ENCODE measurements around the gene ZNF70.
A peak's percentile ranks its signal among the peaks of the same experiment; 100 is the strongest.

ZNF70 gene

GRCh38 chr22:23767303-23767672, 16.4 kb upstream of the ZNF70 start:
- TF ChIP-seq FOXP2 (optimal IDR thresholded peaks at IDR 0.05; ENCODE audit: control extremely low read depth, extremely low read length, insufficient read depth): no peak
- no peak for TF ChIP-seq EZH2 (IDR thresholded peaks at IDR 0.05)
- TF ChIP-seq POLR2AphosphoS5 (IDR thresholded peaks at IDR 0.05; ENCODE audit: borderline replicate concordance, low read depth, low read length): no peak
- H3K9me3 ChIP-seq (ENCODE audit: low read depth, low read length): no peaks in the 10 kb centered on the region
- H3K36me3 ChIP-seq (ENCODE audit: insufficient read depth, low read length): peaks cover 9% of the 10 kb centered on the region; the same call in 1 of the 2 replicates
- H3K27ac ChIP-seq: peak overlapping the region; percentile 57
- no peak for DNase-seq (ENCODE audit: low read depth, low spot score)
- peak overlapping the region; percentile 94 for H3K4me3 ChIP-seq
- peak overlapping the region; percentile 89 for H3K9ac ChIP-seq (ENCODE audit: insufficient read length)

DNA sequence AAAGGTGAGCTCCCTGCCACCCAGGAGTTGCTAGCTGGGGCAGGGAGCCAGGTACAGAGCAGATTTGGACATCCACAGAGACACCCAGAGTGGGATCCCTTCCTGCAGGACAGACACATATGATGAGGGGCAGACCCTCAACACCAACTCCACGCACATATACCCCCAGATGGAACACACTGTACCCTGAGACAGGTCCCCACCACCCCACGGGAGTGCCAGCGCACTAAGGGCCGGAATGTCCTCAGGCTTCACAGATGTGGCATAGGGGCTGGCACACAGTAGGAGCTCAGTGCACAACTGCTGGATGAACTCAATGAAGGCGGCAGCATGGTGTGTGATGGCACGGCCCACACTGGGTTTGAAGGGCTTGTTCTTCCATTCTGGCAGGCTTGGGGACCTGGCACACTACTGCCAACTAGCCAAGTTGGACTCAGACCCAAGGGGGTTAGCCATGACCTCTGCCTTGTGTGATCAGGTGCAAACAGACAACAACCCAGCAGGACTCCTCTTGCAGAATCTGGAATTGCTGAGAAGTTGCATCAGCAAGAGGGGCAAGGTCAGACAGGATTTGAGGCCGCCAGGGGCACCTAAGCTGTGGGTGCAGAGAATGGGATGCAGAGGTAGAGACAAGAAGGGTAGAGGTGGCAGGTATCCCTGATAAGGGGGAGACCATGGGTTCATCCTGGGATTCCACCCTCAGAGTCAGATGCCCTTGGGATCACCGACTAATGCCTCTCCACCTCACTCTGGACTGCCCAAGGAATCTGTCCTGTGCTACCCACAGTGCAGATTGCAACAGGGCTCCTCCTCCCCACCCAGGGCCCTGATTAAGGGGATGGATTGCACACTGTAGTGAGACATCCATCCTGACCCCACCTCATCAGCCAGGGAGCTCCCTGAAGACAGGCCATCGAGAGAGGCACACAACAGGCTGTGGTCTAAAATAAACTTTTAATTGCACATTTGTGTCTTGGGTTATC, 14.3 kb upstream of the ZNF70 start:
- no peak overlapping the region for H3K9ac ChIP-seq (ENCODE audit: insufficient read length)
- peak overlapping the region; percentile 85 for H3K27ac ChIP-seq
- H3K4me3 ChIP-seq: no peak overlapping the region
- DNase-seq (ENCODE audit: low read depth, low spot score): no peak
- peaks cover 9% of the 10 kb centered on the region; the same call in 1 of the 2 replicates for H3K36me3 ChIP-seq (ENCODE audit: insufficient read depth, low read length)
- TF ChIP-seq POLR2AphosphoS5 (IDR thresholded peaks at IDR 0.05; ENCODE audit: borderline replicate concordance, low read depth, low read length) (peak; percentile 11), EZH2 (IDR thresholded peaks at IDR 0.05) (no peak)
- no peaks in the 10 kb centered on the region for H3K9me3 ChIP-seq (ENCODE audit: low read depth, low read length)

- DNase-seq (ENCODE audit: low read depth, low spot score): no peak
- Histone ChIP-seq H3K27ac (peak overlapping the region; percentile 85), H3K9ac (ENCODE audit: insufficient read length) (no peak overlapping the region)
These were observed 13.0 kb upstream of the ZNF70 start for GRCh38 chr22:23763954-23764353.

GRCh38 chr22:23763579-23763945, 12.7 kb upstream of the ZNF70 start:
- peak overlapping the region; percentile 73 for H3K4me3 ChIP-seq
- no peaks in the 10 kb centered on the region for H3K9me3 ChIP-seq (ENCODE audit: low read depth, low read length)
- DNase-seq (ENCODE audit: low read depth, low spot score): no peak
- TF ChIP-seq POLR2AphosphoS5 (IDR thresholded peaks at IDR 0.05; ENCODE audit: borderline replicate concordance, low read depth, low read length): peak; percentile 59; the same call in 1 of the 2 replicates
- TF ChIP-seq EZH2 (IDR thresholded peaks at IDR 0.05): no peak
- H3K9ac ChIP-seq (ENCODE audit: insufficient read length): no peak overlapping the region
- peaks cover 9% of the 10 kb centered on the region; the same call in 1 of the 2 replicates for H3K36me3 ChIP-seq (ENCODE audit: insufficient read depth, low read length)
- peak overlapping the region; percentile 85 for H3K27ac ChIP-seq

More at GRCh38 chr22:23763954-23764353, 13.0 kb upstream of the ZNF70 start:
- no peaks in the 10 kb centered on the region for H3K9me3 ChIP-seq (ENCODE audit: low read depth, low read length)
- TF ChIP-seq FOXP2 (optimal IDR thresholded peaks at IDR 0.05; ENCODE audit: control extremely low read depth, extremely low read length, insufficient read depth): no peak
- TF ChIP-seq POLR2AphosphoS5 (IDR thresholded peaks at IDR 0.05; ENCODE audit: borderline replicate concordance, low read depth, low read length): no peak
- TF ChIP-seq EZH2 (IDR thresholded peaks at IDR 0.05): no peak
- H3K36me3 ChIP-seq (ENCODE audit: insufficient read depth, low read length): peaks cover 9% of the 10 kb centered on the region; the same call in 1 of the 2 replicates
- H3K4me3 ChIP-seq: peak overlapping the region; percentile 73

- Histone ChIP-seq H3K9ac (ENCODE audit: insufficient read length) (peak within 1 kb of the TSS; percentile 34), H3K4me3 (peak within 1 kb of the TSS; percentile 73), H3K36me3 (ENCODE audit: insufficient read depth, low read length) (peaks cover 9% of the 10 kb centered on the region; the same call in 1 of the 2 replicates), H3K9me3 (ENCODE audit: low read depth, low read length) (no peaks in the 10 kb centered on the region), H3K27ac (peak within 1 kb of the TSS; percentile 85)
- DNase-seq (ENCODE audit: low read depth, low spot score): peak; percentile 45
- peak; percentile 17 for TF ChIP-seq FOXP2 (optimal IDR thresholded peaks at IDR 0.05; ENCODE audit: control extremely low read depth, extremely low read length, insufficient read depth)
- TF ChIP-seq POLR2AphosphoS5 (IDR thresholded peaks at IDR 0.05; ENCODE audit: borderline replicate concordance, low read depth, low read length): peak; percentile 56; the same call in 1 of the 2 replicates
- TF ChIP-seq EZH2 (IDR thresholded peaks at IDR 0.05): no peak
These were observed 12.1 kb upstream of the ZNF70 start, which contains the start of gene C22orf15 for GRCh38 chr22:23762842-23763578. C22orf15 (plus strand) TSS chr22:23762990; CDS start chr22:23763307, 317 bp downstream.

DNA sequence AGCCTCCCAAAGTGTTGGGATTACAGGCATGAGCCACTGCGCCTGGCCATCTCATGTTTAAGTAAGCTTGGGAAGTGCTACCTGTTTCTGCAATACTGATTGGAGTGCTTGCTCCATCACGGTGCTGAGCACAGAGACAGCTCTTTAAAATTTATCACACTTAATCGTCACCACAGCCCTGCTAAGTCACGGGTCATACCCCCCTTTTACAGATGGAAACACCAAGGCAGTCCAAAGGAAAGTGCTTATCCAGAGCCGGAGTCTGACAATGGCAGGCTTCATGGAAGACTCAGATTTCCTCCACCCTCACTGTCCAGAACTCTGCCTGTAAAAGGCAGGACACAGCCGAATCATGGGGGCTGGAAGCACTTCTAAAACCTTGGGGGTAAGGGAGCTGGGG, 9.1 kb upstream of the ZNF70 start:
- H3K36me3 ChIP-seq (ENCODE audit: insufficient read depth, low read length): peaks cover under 1% of the 10 kb centered on the region; the same call in 1 of the 2 replicates
- no peaks in the 10 kb centered on the region for H3K9me3 ChIP-seq (ENCODE audit: low read depth, low read length)
- no peak overlapping the region for H3K9ac ChIP-seq (ENCODE audit: insufficient read length)

GRCh38 chr22:23759566-23759965, 8.7 kb upstream of the ZNF70 start:
- Histone ChIP-seq H3K27ac (no peak overlapping the region), H3K36me3 (ENCODE audit: insufficient read depth, low read length) (no peaks in the 10 kb centered on the region), H3K9ac (ENCODE audit: insufficient read length) (no peak overlapping the region), H3K9me3 (ENCODE audit: low read depth, low read length) (no peaks in the 10 kb centered on the region), H3K4me3 (no peak overlapping the region)
- no peak for DNase-seq (ENCODE audit: low read depth, low spot score)
- TF ChIP-seq FOXP2 (optimal IDR thresholded peaks at IDR 0.05; ENCODE audit: control extremely low read depth, extremely low read length, insufficient read depth) (no peak), POLR2AphosphoS5 (IDR thresholded peaks at IDR 0.05; ENCODE audit: borderline replicate concordance, low read depth, low read length) (no peak), EZH2 (IDR thresholded peaks at IDR 0.05) (no peak)

More for the DNA sequence above, 9.1 kb upstream of the ZNF70 start:
- H3K27ac ChIP-seq: no peak overlapping the region
- no peak overlapping the region for H3K4me3 ChIP-seq
- TF ChIP-seq EZH2 (IDR thresholded peaks at IDR 0.05): no peak
- DNase-seq (ENCODE audit: low read depth, low spot score): no peak

DNA sequence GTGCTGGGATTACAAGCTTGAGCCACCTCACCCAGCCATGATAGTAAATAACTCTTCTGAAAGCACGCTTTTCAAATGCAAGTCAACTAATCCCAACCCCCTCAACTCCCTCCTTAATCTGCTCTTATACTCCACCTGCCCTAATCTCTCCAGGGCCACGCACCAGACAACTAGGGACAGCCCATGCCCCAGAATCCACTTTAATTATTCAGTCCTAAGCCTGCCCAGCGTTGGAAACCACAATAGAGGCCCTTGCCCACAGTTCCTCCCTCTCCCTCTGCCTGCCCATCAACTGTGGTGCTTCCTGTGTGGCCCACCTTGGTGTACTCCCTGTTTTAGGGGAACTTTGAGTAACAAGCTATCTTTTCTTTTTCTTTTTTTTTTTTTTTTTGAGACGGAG, 6.0 kb upstream of the ZNF70 start:
- no peak for DNase-seq (ENCODE audit: low read depth, low spot score)
- H3K9ac ChIP-seq (ENCODE audit: insufficient read length): no peak overlapping the region
- H3K9me3 ChIP-seq (ENCODE audit: low read depth, low read length): no peaks in the 10 kb centered on the region
- H3K4me3 ChIP-seq: no peak overlapping the region
- TF ChIP-seq POLR2AphosphoS5 (IDR thresholded peaks at IDR 0.05; ENCODE audit: borderline replicate concordance, low read depth, low read length) (no peak), FOXP2 (optimal IDR thresholded peaks at IDR 0.05; ENCODE audit: control extremely low read depth, extremely low read length, insufficient read depth) (no peak), EZH2 (IDR thresholded peaks at IDR 0.05) (no peak)
- no peak overlapping the region for H3K27ac ChIP-seq
- no peaks in the 10 kb centered on the region for H3K36me3 ChIP-seq (ENCODE audit: insufficient read depth, low read length)
